ENCODE measurements around the gene ENO1. TPM values are rescaled to one million over a fixed set of nuclear protein-coding genes. Genes with fewer than 3 reads are reported as not detected.

Gene ENO1
- total and polyA plus RNA-seq, 2 of the 8 experiments (the other 6 are each of a cell fraction or from before 2014, with no cell fraction given) = 1,763 to 2,117 TPM

GRCh38 chr1:8841395-8841794 is 37.1 kb downstream of the ENO1 start:
- Histone ChIP-seq H4K8ac (ENCODE audit: extremely low read depth, insufficient read depth, low read length) (no peak overlapping the region), H3K4me2 (ENCODE audit: insufficient read depth in 1 of 2, low read depth in 2 of 2, low read length in 2 of 2) (no peak overlapping the region), H3K23me2 (ENCODE audit: low read depth, low read length) (no peaks in the 10 kb centered on the region), H2BK120ac (replicated peaks; ENCODE audit: low read depth, low read length) (no peak overlapping the region), H3K27ac (ENCODE audit: low read depth, low read length) (no peak overlapping the region), H3K36me3 (ENCODE audit: control insufficient read depth in 2 of 4, insufficient read depth in 4 of 4, low read length in 3 of 4) (no peaks in the 10 kb centered on the region), H2BK12ac (ENCODE audit: low read depth, low read length) (no peak overlapping the region), H2BK20ac (ENCODE audit: low read length) (no peak overlapping the region), H3K4me3 (ENCODE audit: extremely low read depth in 1 of 4, insufficient read depth in 2 of 4, low read depth in 3 of 4, low read length in 4 of 4) (no peak overlapping the region), H2AFZ (ENCODE audit: low read length) (no peak overlapping the region), H3K18ac (ENCODE audit: extremely low read depth, low read length) (no peak overlapping the region), H3K9me3 (ENCODE audit: insufficient read depth in 2 of 2, low read depth in 1 of 2, low read length in 1 of 2) (no peaks in the 10 kb centered on the region), H3K4me1 (replicated peaks in 1 of 4; ENCODE audit: control insufficient read depth in 3 of 4, insufficient read depth in 4 of 4, low read length in 3 of 4) (no peaks in the 10 kb centered on the region), H3K27me3 (replicated peaks in 1 of 4; ENCODE audit: control insufficient read depth in 3 of 4, extremely low read depth in 1 of 4, insufficient read depth in 3 of 4, low read length in 3 of 4) (no peaks in the 10 kb centered on the region), H3K56ac (replicated peaks; ENCODE audit: insufficient read length, low read depth, low read length) (no peak overlapping the region), H2BK5ac (ENCODE audit: low read depth, low read length) (no peak overlapping the region), H3K14ac (ENCODE audit: insufficient read length) (no peak overlapping the region), H4K5ac (ENCODE audit: insufficient read length, low read depth, low read length) (no peak overlapping the region), H3K79me2 (ENCODE audit: control insufficient read depth in 1 of 2, insufficient read depth in 2 of 2, low read length in 2 of 2) (no peaks in the 10 kb centered on the region), H3K9ac (replicated peaks in 1 of 4; ENCODE audit: extremely low read depth in 1 of 4, low read depth in 3 of 4, low read length in 3 of 4) (no peak overlapping the region), H2BK15ac (ENCODE audit: low read length) (no peak overlapping the region), H4K91ac (replicated peaks; ENCODE audit: insufficient read length, low read length) (no peak overlapping the region), H4K20me1 (replicated peaks in 1 of 2; ENCODE audit: control insufficient read depth in 1 of 2, insufficient read depth in 2 of 2, low read length in 2 of 2) (no peaks in the 10 kb centered on the region), H3K79me1 (ENCODE audit: low read depth, low read length) (no peaks in the 10 kb centered on the region), H2AK5ac (ENCODE audit: low read depth, low read length) (no peak overlapping the region), H3K4ac (replicated peaks; ENCODE audit: insufficient read length, low read depth, low read length) (no peak overlapping the region), H3K23ac (ENCODE audit: insufficient read length) (no peak overlapping the region)
- FAIRE-seq = no peak
- 84% methylated on average over 3 of the region's 3 CpGs; no CpG with 5 or more reads in 1 of the 2 experiments for WGBS, 2 experiments (ENCODE audit: extremely low coverage in 1 of 2, insufficient coverage in 1 of 2, insufficient read length in 1 of 2, insufficient replicate concordance in 2 of 2, low coverage in 1 of 2, low lambda C conversion rate in 2 of 2, missing lambda C conversion rate in 1 of 2)
- no peak for DNase-seq (ENCODE audit: low read depth in 1 of 2, low spot score in 2 of 2)
- ChIA-PET CTCF (ENCODE audit: partially characterized antibody) (interaction anchor here (0.9 kb wide), 1 partner anchor 8 kb away, joined by 3 read pairs; no protein-coding TSS in a partner anchor), POLR2A (ENCODE audit: partially characterized antibody) (interaction anchor here (39.6 kb wide), 1 partner anchor 28 kb away, joined by 880 read pairs; the partner anchor contains the start of gene ENO1)
- no peak for TF ChIP-seq RXRA (IDR thresholded peaks at IDR 0.05; ENCODE audit: insufficient read depth, low read depth, low read length)
- TF ChIP-seq BACH1 (IDR thresholded peaks at IDR 0.05; ENCODE audit: low read length) = no peak
- TF ChIP-seq SRF (IDR thresholded peaks at IDR 0.05; ENCODE audit: low read depth, low read length) = no peak
- TF ChIP-seq CHD2 (IDR thresholded peaks at IDR 0.05; ENCODE audit: low read length) = no peak
- no peak for TF ChIP-seq GABPA (IDR thresholded peaks at IDR 0.05; ENCODE audit: borderline replicate concordance, insufficient read depth, low read length)
- no peak for TF ChIP-seq HDAC6 (IDR thresholded peaks at IDR 0.05; ENCODE audit: low read depth, low read length)
- TF ChIP-seq TBP (IDR thresholded peaks at IDR 0.05; ENCODE audit: low read depth, low read length) = no peak
- no peak for TF ChIP-seq TCF12 (IDR thresholded peaks at IDR 0.05; ENCODE audit: low read depth, low read length)
- no peak for TF ChIP-seq JUND (IDR thresholded peaks at IDR 0.05; ENCODE audit: low read length)
- TF ChIP-seq CTCF (IDR thresholded peaks at IDR 0.05; ENCODE audit: control extremely low read depth in 1 of 3, insufficient read depth in 1 of 3, low read depth in 1 of 3, low read length in 3 of 3) = no peak

Measured in H1 (cell line).